NT2/D1 (cell line): Measurements from ENCODE around the gene EXD3.
"Not testable (repeated sequence)": the region's sequence is repeated elsewhere in the genome, so short reads cannot be mapped to it uniquely, and the experiment has no call there.

ENCODE experiments used
- DNase-seq: peaks from one replicate; pipeline ENCODE4 v3.0.0-alpha.2; 2011; ENCODE audit warnings: low read depth, low spot score
- H3K27me3 ChIP-seq: 2 replicates; pipeline ENCODE4 v1.6.0; 2011; ENCODE audit warnings: mild to moderate bottlenecking; ENCODE audit not compliant: insufficient read length, insufficient read depth
- H3K36me3 ChIP-seq: 2 replicates; pipeline ENCODE4 v1.6.1; 2011; ENCODE audit warnings: mild to moderate bottlenecking, low read length, mixed read lengths; ENCODE audit not compliant: insufficient read depth, insufficient read length
- H3K4me1 ChIP-seq: 2 replicates; pipeline ENCODE4 v1.5.1; 2011; ENCODE audit not compliant: insufficient read depth, insufficient read length
- H3K4me3 ChIP-seq: 2 replicates; pipeline ENCODE4 v1.5.1; 2011; ENCODE audit warnings: low read depth; ENCODE audit not compliant: insufficient read length
- H3K9ac ChIP-seq: 2 replicates; pipeline ENCODE4 v1.6.0; 2011; ENCODE audit warnings: low read depth; ENCODE audit not compliant: insufficient read length
- H3K9me3 ChIP-seq: 2 replicates; pipeline ENCODE4 v1.5.1; 2011; ENCODE audit warnings: mild to moderate bottlenecking, low read length; ENCODE audit not compliant: insufficient read depth
- SUZ12 ChIP-seq: IDR thresholded peaks from 2 replicates; pipeline ENCODE4 v1.6.1; 2011; ENCODE audit not compliant: insufficient read length, insufficient read depth; ENCODE audit errors: extremely low read depth
- YY1 ChIP-seq: IDR thresholded peaks from 2 replicates; pipeline ENCODE4 v1.6.1; 2011; ENCODE audit not compliant: insufficient read length, insufficient read depth
- ZNF274 ChIP-seq: IDR thresholded peaks from 2 replicates; pipeline ENCODE4 v1.6.1; 2011; ENCODE audit warnings: mild to moderate bottlenecking, low read depth, low read length

The EXD3 gene

GRCh38 chr9:137390553-137391410 is 32.2 kb downstream of the EXD3 start:
- H3K9me3 ChIP-seq: no peaks in the 10 kb centered on the region
- H3K9ac ChIP-seq: no peak overlapping the region
- DNase-seq: no peak
- H3K4me3 ChIP-seq: no peak overlapping the region
- no peaks in the 10 kb centered on the region for H3K27me3 ChIP-seq
- H3K36me3 ChIP-seq: peaks cover 3% of the 10 kb centered on the region
- TF ChIP-seq ZNF274 (no peak), YY1 (no peak), SUZ12 (no peak)
- peaks cover 7% of the 10 kb centered on the region for H3K4me1 ChIP-seq

GRCh38 chr9:137389428-137389746 is 33.6 kb downstream of the EXD3 start:
- Histone ChIP-seq H3K36me3 (peaks cover 3% of the 10 kb centered on the region), H3K9me3 (no peaks in the 10 kb centered on the region), H3K4me3 (no peak overlapping the region), H3K4me1 (peaks cover 7% of the 10 kb centered on the region), H3K9ac (no peak overlapping the region), H3K27me3 (no peaks in the 10 kb centered on the region)
- TF ChIP-seq YY1: no peak
- TF ChIP-seq SUZ12: no peak
- no peak for DNase-seq

- H3K9me3 ChIP-seq: no peaks in the 10 kb centered on the region
- no peaks in the 10 kb centered on the region for H3K27me3 ChIP-seq
- no peak for DNase-seq
- no peak overlapping the region for H3K4me3 ChIP-seq
- no peak for TF ChIP-seq ZNF274
- TF ChIP-seq YY1: no peak
- no peak for TF ChIP-seq SUZ12
- no peak overlapping the region for H3K9ac ChIP-seq
- H3K4me1 ChIP-seq: peaks cover 7% of the 10 kb centered on the region
- peaks cover 3% of the 10 kb centered on the region for H3K36me3 ChIP-seq
Measured at GRCh38 chr9:137388589-137389427, 34.2 kb downstream of the EXD3 start.

GRCh38 chr9:137387891-137388560 is 34.9 kb downstream of the EXD3 start:
- Histone ChIP-seq H3K4me1 (peaks cover 7% of the 10 kb centered on the region), H3K4me3 (no peak overlapping the region), H3K27me3 (no peaks in the 10 kb centered on the region), H3K36me3 (peaks cover 3% of the 10 kb centered on the region), H3K9me3 (no peaks in the 10 kb centered on the region), H3K9ac (no peak overlapping the region)
- no peak for DNase-seq
- TF ChIP-seq ZNF274 (no peak), YY1 (no peak), SUZ12 (no peak)

GRCh38 chr9:137387114-137387890 is 35.7 kb downstream of the EXD3 start:
- Histone ChIP-seq H3K9ac (no peak overlapping the region), H3K27me3 (no peaks in the 10 kb centered on the region), H3K36me3 (peaks cover 2% of the 10 kb centered on the region), H3K4me1 (peaks cover 8% of the 10 kb centered on the region), H3K4me3 (no peak overlapping the region), H3K9me3 (no peaks in the 10 kb centered on the region)
- no peak for TF ChIP-seq ZNF274
- TF ChIP-seq YY1: no peak
- TF ChIP-seq SUZ12: no peak
- DNase-seq: no peak

- not testable (repeated sequence) for H3K4me1 ChIP-seq, DNase-seq, H3K27me3 ChIP-seq, H3K4me3 ChIP-seq, H3K36me3 ChIP-seq, H3K9ac ChIP-seq, H3K9me3 ChIP-seq
Measured at GRCh38 chr9:137386507-137387113, 36.4 kb downstream of the EXD3 start.
